Subcutaneous adipose tissue (tissue), 4 donors: ENCODE results near the gene B3GNT7. TPM values are rescaled to one million over a fixed set of nuclear protein-coding genes. Genes with fewer than 3 reads are reported as not detected.

ENCODE experiments used
- CTCF ChIP-seq: fragments of 450-650 bp; IDR thresholded peaks from one replicate; pipeline ENCODE4 v1.5.1; 2016; ENCODE audit warnings: low read depth, mild to moderate bottlenecking, control low read depth, antibody characterized with exemption, moderate library complexity
- total RNA-seq, 4 donors: library from RNA; depleted of rRNA; stranded (reverse); fragments of >200 nt; gene quantifications; one replicate each; pipeline ENCODE4 v1.1.0, GENCODE V29; 2016

Gene B3GNT7
- total RNA-seq, 4 donors from 2014 or later: 0.82 to 3.4 (median 1.8) TPM

- no peak for TF ChIP-seq CTCF
Measured at GRCh38 chr2:231382116-231382515, 13.4 kb upstream of the B3GNT7 start.

- no peak for TF ChIP-seq CTCF
Measured at GRCh38 chr2:231383416-231384108, 11.9 kb upstream of the B3GNT7 start.

- TF ChIP-seq CTCF: no peak
Measured at GRCh38 chr2:231384109-231384435, 11.4 kb upstream of the B3GNT7 start.

GRCh38 chr2:231384970-231385369, 10.5 kb upstream of the B3GNT7 start:
- no peak for TF ChIP-seq CTCF

GRCh38 chr2:231385429-231385828, 10.1 kb upstream of the B3GNT7 start:
- TF ChIP-seq CTCF: no peak

- no peak for TF ChIP-seq CTCF
Measured at GRCh38 chr2:231386446-231386845, 9.1 kb upstream of the B3GNT7 start.

- TF ChIP-seq CTCF: no peak
Measured at GRCh38 chr2:231387904-231388724, 7.4 kb upstream of the B3GNT7 start.
